Prostate gland (tissue), 2 donors: ENCODE measurements around the gene CEP72.

Source experiments
- CTCF ChIP-seq, 4 experiments: fragments of 200-600 bp in 2 of 4; fragments of 450-650 bp in 2 of 4; sonication (generic) in 2 of 4; IDR thresholded peaks; 1 replicate in 3 of 4; 2 replicates in 1 of 4; pipeline ENCODE4 v1.5.1; 2016 to 2019; ENCODE audit warnings: antibody characterized with exemption in 4 of 4, mild to moderate bottlenecking in 2 of 4, moderate library complexity in 2 of 4
- POLR2A ChIP-seq: fragments of 450-650 bp; IDR thresholded peaks from one replicate; pipeline ENCODE4 v1.6.1; 2016; ENCODE audit warnings: antibody characterized with exemption, mild to moderate bottlenecking

DNA sequence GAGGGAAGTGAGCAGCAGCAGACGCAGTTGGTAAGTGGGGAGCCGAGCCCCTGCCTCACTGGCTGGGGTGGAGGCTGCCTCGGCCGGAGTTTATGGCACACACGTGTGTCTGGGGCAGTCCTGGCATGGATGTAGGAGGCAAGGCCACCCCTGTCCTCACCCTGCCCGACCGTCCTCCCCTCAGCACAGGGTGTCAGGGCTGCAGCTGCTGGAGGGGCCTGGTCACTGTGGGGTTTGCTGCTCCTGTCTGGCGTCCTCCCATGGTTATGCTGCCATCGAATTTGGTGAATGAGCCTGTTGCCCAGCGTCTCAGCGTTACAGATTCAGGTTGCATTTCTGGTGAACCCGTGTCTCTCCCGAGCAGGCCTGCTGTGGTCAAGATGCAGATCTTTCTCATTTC is 32.4 kb downstream of the CEP72 start:
- TF ChIP-seq CTCF (IDR thresholded peaks at IDR 0.05) (no peak), POLR2A (no peak)
